GM12878 (cell line): ENCODE results near the gene KASH5. TPM values are rescaled to one million over a fixed set of nuclear protein-coding genes. Genes with fewer than 3 reads are reported as not detected.

Experiments
- ATAC-seq: fragments of 200-7000 bp; cut with Tn5 transposase; 3 replicates; pipeline ENCODE4 v1.9.1; 2020; ENCODE audit warnings: mild to moderate bottlenecking, moderate library complexity
- BruUV-seq: library from RNA; stranded (reverse); fragments of 400-500 nt; replicated peaks from 2 replicates; lab custom pipeline; 2021; lab: Mats Ljungman, UMichigan
- CTCF ChIA-PET: fragments of 300-600 bp; sonication (Branson Sonifier 250); formaldehyde crosslinking; extraction: SDS; loops from one replicate; lab custom pipeline; 2021; ENCODE audit warnings: inconsistent platforms; lab: Yijun Ruan, JAX
- POLR2A ChIA-PET: fragments of 350-600 bp; formaldehyde crosslinking; extraction: SDS; loops from one replicate; lab custom pipeline; 2021; ENCODE audit warnings: inconsistent platforms; lab: Charles Lee
- RAD21 ChIA-PET: fragments of 300-600 bp; sonication (Branson Sonifier 250); formaldehyde crosslinking; loops from one replicate; lab custom pipeline; 2023; ENCODE audit warnings: antibody characterized with exemption; ENCODE audit not compliant: unreplicated experiment; lab: Charles Lee
- SMC1A ChIA-PET: fragments of 300-600 bp; sonication (Branson Sonifier 250); formaldehyde crosslinking; loops from one replicate; lab custom pipeline; 2023; ENCODE audit not compliant: unreplicated experiment, uncharacterized antibody; lab: Charles Lee
- DNase-seq: peaks from one replicate; pipeline ENCODE4 v3.0.0-alpha.2; 2011; ENCODE audit warnings: low read depth, low spot score
- FAIRE-seq: peaks from 3 replicates; lab custom pipeline; 2011; peaks lifted over from hg19 to GRCh38; lab: Jason Lieb, UNC
- H2AFZ ChIP-seq: 2 replicates; pipeline ENCODE4 v1.6.0; 2011; ENCODE audit warnings: low read depth, low read length, control low read depth; ENCODE audit not compliant: control insufficient read depth
- H3K27ac ChIP-seq: 2 replicates; pipeline ENCODE4 v1.5.1; 2011; ENCODE audit warnings: control low read depth; ENCODE audit not compliant: control insufficient read depth, insufficient read depth
- H3K27me3 ChIP-seq, 2 experiments: replicated peaks in 1 of 2; 2 replicates each; pipeline versions ENCODE4 v1.6.0 to v1.6.1; 2011; ENCODE audit warnings: low read length in 1 of 2; ENCODE audit not compliant: control insufficient read depth in 2 of 2, insufficient read depth in 2 of 2
- H3K36me3 ChIP-seq, 2 experiments: 2 replicates each; pipeline ENCODE4 v1.5.1; 2011; ENCODE audit warnings: low read length in 1 of 2; ENCODE audit not compliant: control insufficient read depth in 2 of 2, insufficient read depth in 2 of 2
- H3K4me1 ChIP-seq: 2 replicates; pipeline ENCODE4 v1.6.1; 2011; ENCODE audit warnings: mild to moderate bottlenecking, low read length, moderate library complexity, mixed read lengths; ENCODE audit not compliant: control insufficient read depth, insufficient read depth
- H3K4me2 ChIP-seq: 2 replicates; pipeline ENCODE4 v1.6.0; 2011; ENCODE audit warnings: control low read depth; ENCODE audit not compliant: control insufficient read depth, insufficient read depth
- H3K4me3 ChIP-seq: fragments of 200-600 bp; sonication (generic); 2 replicates; pipeline ENCODE4 v1.5.1; 2016
- H3K79me2 ChIP-seq: 2 replicates; pipeline ENCODE4 v1.6.0; 2011; ENCODE audit warnings: low read length; ENCODE audit not compliant: control insufficient read depth, insufficient read depth
- H3K9ac ChIP-seq: 2 replicates; pipeline ENCODE4 v1.8.0; 2011; ENCODE audit warnings: low read length, control low read depth, mixed read lengths; ENCODE audit not compliant: control insufficient read depth, insufficient read depth
- H3K9me3 ChIP-seq: replicated peaks from 3 replicates; pipeline ENCODE4 v1.5.1; 2011; ENCODE audit warnings: mild to moderate bottlenecking, low read length; ENCODE audit not compliant: control insufficient read depth, insufficient read depth
- H4K20me1 ChIP-seq: 2 replicates; pipeline ENCODE4 v1.6.0; 2011; ENCODE audit not compliant: control insufficient read depth, insufficient read depth
- CHD2 ChIP-seq: IDR thresholded peaks from 2 replicates; pipeline ENCODE4 v1.6.1; 2011; ENCODE audit warnings: low read depth, low read length, improper control_type of control experiment, borderline replicate concordance
- E2F8 ChIP-seq: fragments of 450-650 bp; IDR thresholded peaks from 2 replicates; pipeline ENCODE4 v1.6.1; 2018; ENCODE audit warnings: mild to moderate bottlenecking, low read depth, moderate library complexity; ENCODE audit not compliant: partially characterized antibody
- ETV6 ChIP-seq, 2 experiments: fragments of 450-650 bp in 1 of 2; IDR thresholded peaks in 1 of 2; conservative IDR thresholded peaks in 1 of 2; 2 replicates each; pipeline ENCODE4 v1.6.1; 2014; ENCODE audit warnings: antibody characterized with exemption in 1 of 2, borderline replicate concordance in 1 of 2, low read depth in 1 of 2, mild to moderate bottlenecking in 1 of 2, moderate library complexity in 1 of 2
- SP1 ChIP-seq: IDR thresholded peaks from one replicate; pipeline ENCODE4 v1.6.1; 2011; ENCODE audit warnings: low read depth, low read length
- WGBS: methylation state at CpG from one replicate; pipeline ENCODE4 v1.1.6; 2016; ENCODE audit warnings: low lambda C conversion rate; ENCODE audit not compliant: insufficient replicate concordance, insufficient coverage; ENCODE audit errors: missing lambda C conversion rate; 5-methylcytosine and 5-hydroxymethylcytosine counted together
- in situ Hi-C: fragments of 300-500 bp; cut with MboI; formaldehyde crosslinking; loops from 9 replicates; pipeline ENCODE4 v1.14.3; 2018; ENCODE audit warnings: mixed read lengths
- intact Hi-C: fragments of 100-400 bp; cut with micrococcal nuclease; formaldehyde crosslinking; loops from one replicate; pipeline ENCODE4 v1.14.2; 2022; ENCODE audit not compliant: unreplicated experiment
- polyA plus RNA-seq, 11 experiments: library from polyadenylated mRNA; depleted of rRNA in 4 of 11; unstranded in 6 of 11; stranded (reverse) in 5 of 11; fragments of >200 nt; fragmentation: Nextera tagmentation in 4 of 11; fragmentation: Illumina TruSeq in 1 of 11; extraction: Ambion mirVana in 4 of 11; extraction: Trizol in 1 of 11; gene quantifications; 1 replicate in 1 of 11; 2 replicates in 10 of 11; pipeline versions ENCODE4 v1.2.1 to v1.2.3, GENCODE V29; 2011 to 2016; ENCODE audit warnings: inconsistent platforms in 2 of 11, missing spikeins in 2 of 11, low read depth in 1 of 11
- total RNA-seq, 4 experiments: library from RNA; depleted of rRNA in 3 of 4; stranded (reverse); fragments of >200 nt in 3 of 4; fragmentation: Illumina TruSeq in 1 of 4; extraction: Trizol in 1 of 4; gene quantifications; 2 replicates each; pipeline versions ENCODE4 v1.2.1 to v1.2.3, GENCODE V29; 2013 to 2021

The KASH5 gene
- total and polyA plus RNA-seq, 10 of the 15 experiments (the other 5 are each of a cell fraction or from before 2014, with no cell fraction given), result 0.03 to 0.06 (median 0.05) TPM; not detected in 7

- DNase-seq, result no peak
- Histone ChIP-seq H3K4me2 (no peak overlapping the region), H3K79me2 (no peaks in the 10 kb centered on the region), H3K27ac (no peak overlapping the region), H3K9ac (no peak overlapping the region), H3K36me3 (no peaks in the 10 kb centered on the region)
- no peak for FAIRE-seq
- ChIA-PET SMC1A (no interaction called here), CTCF (no interaction called here), POLR2A (interaction anchor here (0.6 kb wide), 2 partner anchors 63 to 205 kb away, joined by 4 to 5 read pairs; no protein-coding TSS in a partner anchor)
- intact Hi-C loops, result no loop called here
- no TSS peak for BruUV-seq
- TF ChIP-seq SP1, result no peak
- no peak for TF ChIP-seq E2F8
- TF ChIP-seq ETV6 (conservative IDR thresholded peaks at IDR 0.05 in 1 of 2, IDR thresholded peaks at IDR 0.05 in 1 of 2; ENCODE audit: borderline replicate concordance in 1 of 2, low read depth in 1 of 2), result no peak
- no peak for TF ChIP-seq CHD2
- TF ChIP-seq, all 136 proteins: peak for 0
- Histone ChIP-seq H3K4me1 (no peaks in the 10 kb centered on the region; the same call in 1 of the 2 replicates), H3K4me3 (no peak overlapping the region), H3K27me3 (peaks cover 2% of the 10 kb centered on the region in 2 experiments; a peak in 3 of 4 replicates), H4K20me1 (no peaks in the 10 kb centered on the region), H3K9me3 (no peaks in the 10 kb centered on the region), H2AFZ (no peak overlapping the region)
- 37% methylated on average over 7 of the region's 7 CpGs for WGBS
- no peak for ATAC-seq
- in situ Hi-C loops, result no loop called here
- RAD21 ChIA-PET, result interaction anchor here (0.5 kb wide), 1 partner anchor 49 kb away, joined by 4 read pairs; no protein-coding TSS in a partner anchor
These were observed 31.7 kb upstream of the KASH5 start for GRCh38 chr19:49356382-49356781.
